Measurements from ENCODE around the gene TMTC4. TPM values are rescaled to one million over a fixed set of nuclear protein-coding genes. Genes with fewer than 3 reads are reported as not detected.
"Not testable (repeated sequence)": the region's sequence is repeated elsewhere in the genome, so short reads cannot be mapped to it uniquely, and the experiment has no call there.

TMTC4 gene
- 10 to 100 TPM in 7 of 8 experiments, 1 to 10 TPM in 1; 8.2 to 86.8 (median 61.3) TPM for total RNA-seq

GRCh38 chr13:100674572-100674871 lies at the start of gene TMTC4:
TMTC4 (minus strand) TSS chr13:100674795; CDS start chr13:100670362, 4,433 bp downstream.
- peak in 4 of 8 experiments; percentile 29 to 66 (median 48) for ATAC-seq (replicated peaks in 6 of 8)
- in situ Hi-C loops (cut with MboI; ENCODE audit: low pct_unique_long_range_greater_than_20kb in 2 of 9, low sequenced_read_pairs in 9 of 9, unreplicated experiment in 9 of 9) = loop anchor here in 3 of 9 experiments (25.0 kb wide), 1 partner anchor 438 kb away; no protein-coding TSS in a partner anchor
- WGBS, 10 experiments = no CpG with 5 or more reads among the region's 45 CpGs

GRCh38 chr13:100722517-100722916 lies 47.9 kb upstream of the TMTC4 start:
- in situ Hi-C loops (cut with MboI; ENCODE audit: low pct_unique_long_range_greater_than_20kb in 2 of 9, low sequenced_read_pairs in 9 of 9, unreplicated experiment in 9 of 9) = no loop called here
- peaks cover 0 to 2% of the 10 kb centered on the region in 2 donors for H3K4me1 ChIP-seq (replicated peaks in 1 of 2)
- H3K27ac ChIP-seq = no peak overlapping the region
- no peak overlapping the region for H3K4me3 ChIP-seq
- 0 to 86% (median 78%) methylated on average over 1 to 6 of the region's 7 CpGs; no CpG with 5 or more reads in 4 of the 10 experiments for WGBS, 10 experiments
- no peak for ATAC-seq (replicated peaks in 6 of 8)

More at GRCh38 chr13:100674572-100674871, at the start of gene TMTC4:
- Histone ChIP-seq H3K4me3 (peak within 1 kb of the TSS; percentile 67 to 80 (median 73)), H3K4me1 (replicated peaks in 1 of 2) (peaks cover 13 to 20% of the 10 kb centered on the region in 2 donors), H3K27ac (peak within 1 kb of the TSS; percentile 76)

GRCh38 chr13:100721885-100722512 lies 47.4 kb upstream of the TMTC4 start:
- ATAC-seq (replicated peaks in 6 of 8) = peak in 4 of 8 experiments; percentile 43 to 73 (median 58)
- no peak overlapping the region for H3K27ac ChIP-seq
- in situ Hi-C loops (cut with MboI; ENCODE audit: low pct_unique_long_range_greater_than_20kb in 2 of 9, low sequenced_read_pairs in 9 of 9, unreplicated experiment in 9 of 9) = no loop called here

GRCh38 chr13:100715604-100716003 lies 41.0 kb upstream of the TMTC4 start:
- ATAC-seq (replicated peaks in 6 of 8) = no peak
- 0 to 100% (median 85%) methylated on average over 1 to 5 of the region's 7 CpGs; no CpG with 5 or more reads in 5 of the 10 experiments for WGBS, 10 experiments

More at GRCh38 chr13:100721885-100722512, 47.4 kb upstream of the TMTC4 start:
- 0 to 100% (median 33%) methylated on average over 1 to 6 of the region's 6 CpGs for WGBS, 10 experiments
- H3K4me1 ChIP-seq (replicated peaks in 1 of 2) = peaks cover 0 to 7% of the 10 kb centered on the region in 2 donors
- no peak overlapping the region for H3K4me3 ChIP-seq

GRCh38 chr13:100714478-100714877 lies 39.9 kb upstream of the TMTC4 start:
- in situ Hi-C loops (cut with MboI; ENCODE audit: low pct_unique_long_range_greater_than_20kb in 2 of 9, low sequenced_read_pairs in 9 of 9, unreplicated experiment in 9 of 9) = no loop called here

More at GRCh38 chr13:100715604-100716003, 41.0 kb upstream of the TMTC4 start:
- H3K4me1 ChIP-seq (replicated peaks in 1 of 2) = peaks cover 0 to 11% of the 10 kb centered on the region in 2 donors
- in situ Hi-C loops (cut with MboI; ENCODE audit: low pct_unique_long_range_greater_than_20kb in 2 of 9, low sequenced_read_pairs in 9 of 9, unreplicated experiment in 9 of 9) = no loop called here
- H3K27ac ChIP-seq = no peak overlapping the region
- H3K4me3 ChIP-seq = no peak overlapping the region

GRCh38 chr13:100710176-100710575 lies 35.6 kb upstream of the TMTC4 start:
- no peak overlapping the region for H3K27ac ChIP-seq
- 77 to 100% (median 94%) methylated on average over 1 to 5 of the region's 5 CpGs for WGBS, 10 experiments
- H3K4me1 ChIP-seq (replicated peaks in 1 of 2) = peaks cover 0 to 7% of the 10 kb centered on the region in 2 donors
- in situ Hi-C loops (cut with MboI; ENCODE audit: low pct_unique_long_range_greater_than_20kb in 2 of 9, low sequenced_read_pairs in 9 of 9, unreplicated experiment in 9 of 9) = no loop called here
- H3K4me3 ChIP-seq = no peak overlapping the region
- no peak for ATAC-seq (replicated peaks in 6 of 8)

More at GRCh38 chr13:100714478-100714877, 39.9 kb upstream of the TMTC4 start:
- no peak overlapping the region for H3K4me3 ChIP-seq
- peaks cover 0 to 11% of the 10 kb centered on the region in 2 donors for H3K4me1 ChIP-seq (replicated peaks in 1 of 2)
- no peak for ATAC-seq (replicated peaks in 6 of 8)
- WGBS, 10 experiments = 6 to 100% (median 33%) methylated on average over 1 to 2 of the region's 2 CpGs; no CpG with 5 or more reads in 1 of the 10 experiments
- no peak overlapping the region for H3K27ac ChIP-seq

- ATAC-seq (replicated peaks in 6 of 8) = peak in 5 of 8 experiments; percentile 72 to 95 (median 93)
- 59 to 100% (median 81%) methylated on average over 1 to 9 of the region's 12 CpGs; no CpG with 5 or more reads in 1 of the 10 experiments for WGBS, 10 experiments
- H3K4me1 ChIP-seq (replicated peaks in 1 of 2) = peaks cover 0 to 7% of the 10 kb centered on the region in 2 donors
- no peak overlapping the region for H3K4me3 ChIP-seq
- in situ Hi-C loops (cut with MboI; ENCODE audit: low pct_unique_long_range_greater_than_20kb in 2 of 9, low sequenced_read_pairs in 9 of 9, unreplicated experiment in 9 of 9) = no loop called here
- H3K27ac ChIP-seq = no peak overlapping the region
Measured at GRCh38 chr13:100707818-100708740, 33.5 kb upstream of the TMTC4 start.

GRCh38 chr13:100698331-100698730 lies 23.7 kb upstream of the TMTC4 start:
- H3K4me3 ChIP-seq; H3K4me1 ChIP-seq (replicated peaks in 1 of 2); in situ Hi-C loops (cut with MboI; ENCODE audit: low pct_unique_long_range_greater_than_20kb in 2 of 9, low sequenced_read_pairs in 9 of 9, unreplicated experiment in 9 of 9); H3K27ac ChIP-seq; ATAC-seq (replicated peaks in 6 of 8): not testable (repeated sequence)
- no CpG with 5 or more reads among the region's 16 CpGs for WGBS, 10 experiments

GRCh38 chr13:100695509-100695773 lies 20.8 kb upstream of the TMTC4 start:
- in situ Hi-C loops (cut with MboI; ENCODE audit: low pct_unique_long_range_greater_than_20kb in 2 of 9, low sequenced_read_pairs in 9 of 9, unreplicated experiment in 9 of 9) = no loop called here
- Histone ChIP-seq H3K4me3 (no peak overlapping the region), H3K4me1 (replicated peaks in 1 of 2) (no peaks in the 10 kb centered on the region), H3K27ac (no peak overlapping the region)
- no peak for ATAC-seq (replicated peaks in 6 of 8)
- 61 to 100% (median 98%) methylated on average over 1 to 2 of the region's 2 CpGs for WGBS, 10 experiments

GRCh38 chr13:100694722-100695508 lies 20.3 kb upstream of the TMTC4 start:
- WGBS, 10 experiments = 29 to 86% (median 59%) methylated on average over 3 to 12 of the region's 12 CpGs; no CpG with 5 or more reads in 1 of the 10 experiments
- Histone ChIP-seq H3K4me1 (replicated peaks in 1 of 2) (no peaks in the 10 kb centered on the region), H3K27ac (no peak overlapping the region), H3K4me3 (no peak overlapping the region)
- ATAC-seq (replicated peaks in 6 of 8) = peak in 6 of 8 experiments; percentile 44 to 98 (median 90)
- in situ Hi-C loops (cut with MboI; ENCODE audit: low pct_unique_long_range_greater_than_20kb in 2 of 9, low sequenced_read_pairs in 9 of 9, unreplicated experiment in 9 of 9) = no loop called here

- WGBS, 10 experiments = 67 to 93% (median 80%) methylated on average over 1 of the region's 1 CpG; no CpG with 5 or more reads in 6 of the 10 experiments
- in situ Hi-C loops (cut with MboI; ENCODE audit: low pct_unique_long_range_greater_than_20kb in 2 of 9, low sequenced_read_pairs in 9 of 9, unreplicated experiment in 9 of 9) = no loop called here
- no peaks in the 10 kb centered on the region for H3K4me1 ChIP-seq (replicated peaks in 1 of 2)
- no peak overlapping the region for H3K4me3 ChIP-seq
- no peak overlapping the region for H3K27ac ChIP-seq
- ATAC-seq (replicated peaks in 6 of 8) = no peak
Measured at GRCh38 chr13:100689191-100689590, 14.6 kb upstream of the TMTC4 start.

- H3K27ac ChIP-seq = no peak overlapping the region
- peaks cover 0 to 3% of the 10 kb centered on the region in 2 donors for H3K4me1 ChIP-seq (replicated peaks in 1 of 2)
- H3K4me3 ChIP-seq = no peak overlapping the region
- ATAC-seq (replicated peaks in 6 of 8) = no peak
- in situ Hi-C loops (cut with MboI; ENCODE audit: low pct_unique_long_range_greater_than_20kb in 2 of 9, low sequenced_read_pairs in 9 of 9, unreplicated experiment in 9 of 9) = no loop called here
- 17 to 100% (median 70%) methylated on average over 1 to 3 of the region's 3 CpGs; no CpG with 5 or more reads in 2 of the 10 experiments for WGBS, 10 experiments
Measured at GRCh38 chr13:100680131-100680530, 5.5 kb upstream of the TMTC4 start.

Data from motor neuron (in vitro differentiated cells).